ENCODE measurements around the gene PTCH1.

Gene PTCH1

DNA sequence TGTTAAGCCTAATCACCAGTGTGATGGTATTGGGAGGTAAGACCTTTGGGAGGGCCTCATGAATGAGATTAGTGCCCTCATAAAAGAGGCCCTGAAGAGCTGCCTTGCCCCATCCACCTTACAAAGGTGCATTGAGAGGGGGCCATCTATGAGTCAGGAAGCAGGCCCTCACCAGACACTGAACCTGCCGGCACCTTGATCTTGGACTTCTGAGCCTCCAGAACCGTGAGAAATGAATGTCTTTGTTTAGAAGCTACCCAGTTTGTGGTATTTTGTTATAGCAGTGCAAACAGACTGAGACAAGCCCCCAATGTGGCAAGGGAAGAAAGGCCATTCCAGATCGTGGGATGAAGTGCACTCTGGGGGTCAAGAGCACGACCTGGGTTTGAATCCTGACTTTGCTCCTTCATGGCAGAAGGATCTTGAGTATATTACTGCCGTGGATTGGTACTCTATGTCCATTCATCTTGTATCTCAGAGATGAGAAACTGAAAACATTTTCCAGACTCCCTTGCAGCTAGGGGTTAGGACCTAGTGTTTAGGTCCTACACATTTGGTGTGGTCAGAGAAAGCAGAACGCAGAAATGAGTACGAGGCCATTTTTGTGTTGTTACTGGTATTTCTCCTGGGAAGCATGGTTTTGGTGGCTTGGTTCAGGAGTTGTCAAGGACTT is 86.7 kb downstream of the PTCH1 start:
- TF ChIP-seq POLR2AphosphoS5 (IDR thresholded peaks at IDR 0.05; ENCODE audit: low read depth) (no peak), GABPA (IDR thresholded peaks at IDR 0.05; ENCODE audit: low read depth) (no peak), REST (IDR thresholded peaks at IDR 0.05; ENCODE audit: insufficient replicate concordance, low read depth) (no peak), CTCF (IDR thresholded peaks at IDR 0.05; ENCODE audit: insufficient read depth, low read length) (no peak), SPI1 (IDR thresholded peaks at IDR 0.05; ENCODE audit: borderline replicate concordance, low read depth) (no peak)
- DNase-seq (ENCODE audit: low read depth in 1 of 2, low spot score in 1 of 2) = no peak
- H3K27ac ChIP-seq (replicated peaks) = no peak overlapping the region
- H3K4me3 ChIP-seq (replicated peaks; ENCODE audit: insufficient read depth, low read length) = no peak overlapping the region
- H3K27me3 ChIP-seq (ENCODE audit: insufficient read depth, poor library complexity, severe bottlenecking) = peaks cover 5% of the 10 kb centered on the region

DNA sequence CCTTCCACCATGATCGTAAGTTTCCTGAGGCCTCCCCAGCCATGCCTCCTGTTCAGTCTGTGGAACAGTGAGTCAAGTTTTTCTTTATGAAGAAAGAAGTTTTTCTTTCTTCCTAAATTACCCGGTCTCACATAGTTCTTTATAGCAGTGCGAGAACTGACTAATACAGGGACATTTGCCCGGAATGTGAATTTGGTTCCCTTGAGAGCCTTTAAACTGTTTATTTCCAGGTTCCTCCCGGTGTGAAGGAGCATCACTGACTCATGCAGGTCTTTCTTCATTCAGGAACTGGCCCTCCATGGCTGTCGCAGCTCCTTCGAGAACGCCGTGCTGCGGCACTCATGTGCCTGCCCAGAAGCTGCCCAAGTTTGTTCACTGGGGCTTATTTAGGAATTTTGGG is 87.7 kb downstream of the PTCH1 start:
- DNase-seq (ENCODE audit: low read depth in 1 of 2, low spot score in 1 of 2) = no peak
- no peak overlapping the region for H3K27ac ChIP-seq (replicated peaks)

More for the DNA sequence above, 87.7 kb downstream of the PTCH1 start:
- TF ChIP-seq SPI1 (IDR thresholded peaks at IDR 0.05; ENCODE audit: borderline replicate concordance, low read depth) (no peak), CTCF (IDR thresholded peaks at IDR 0.05; ENCODE audit: insufficient read depth, low read length) (no peak), REST (IDR thresholded peaks at IDR 0.05; ENCODE audit: insufficient replicate concordance, low read depth) (no peak), POLR2AphosphoS5 (IDR thresholded peaks at IDR 0.05; ENCODE audit: low read depth) (no peak), GABPA (IDR thresholded peaks at IDR 0.05; ENCODE audit: low read depth) (no peak)
- Histone ChIP-seq H3K27me3 (ENCODE audit: insufficient read depth, poor library complexity, severe bottlenecking) (peaks cover 5% of the 10 kb centered on the region), H3K4me3 (replicated peaks; ENCODE audit: insufficient read depth, low read length) (no peak overlapping the region)
